H1 (cell line): Measurements from ENCODE around the gene IFT122. TPM values are rescaled to one million over a fixed set of nuclear protein-coding genes. Genes with fewer than 3 reads are reported as not detected.

ENCODE experiments used
- CTCF ChIA-PET: fragments of 300-600 bp; sonication (Branson Sonifier 250); formaldehyde crosslinking; loops from one replicate; lab custom pipeline; 2021; ENCODE audit not compliant: partially characterized antibody; lab: Charles Lee
- POLR2A ChIA-PET: fragments of 300-600 bp; sonication (Branson Sonifier 250); formaldehyde crosslinking; loops from one replicate; lab custom pipeline; 2021; ENCODE audit warnings: inconsistent platforms; ENCODE audit not compliant: partially characterized antibody; lab: Charles Lee
- DNase-seq, 2 experiments: peaks; one replicate each; pipeline versions ENCODE4 v3.0.0 to v3.0.0-alpha.2; 2010 to 2022; ENCODE audit warnings: low spot score in 2 of 2, low read depth in 1 of 2, mixed read lengths in 1 of 2
- FAIRE-seq: peaks from 2 replicates; lab custom pipeline; 2011; peaks lifted over from hg19 to GRCh38; lab: Jason Lieb, UNC
- H2AFZ ChIP-seq: 2 replicates; pipeline ENCODE4 v1.8.1; 2012; ENCODE audit warnings: low read length, inconsistent platforms
- H2AK5ac ChIP-seq: 2 replicates; pipeline ENCODE4 v1.6.1; 2013; ENCODE audit warnings: low read depth, low read length
- H2BK120ac ChIP-seq: replicated peaks from 2 replicates; pipeline ENCODE3; 2013; ENCODE audit warnings: low read depth, low read length, inconsistent platforms
- H2BK12ac ChIP-seq: 2 replicates; pipeline ENCODE4 v1.6.1; 2013; ENCODE audit warnings: low read depth, low read length
- H2BK15ac ChIP-seq: 2 replicates; pipeline ENCODE4 v1.6.1; 2013; ENCODE audit warnings: low read length
- H2BK20ac ChIP-seq: 2 replicates; pipeline ENCODE4 v1.6.1; 2013; ENCODE audit warnings: low read length
- H2BK5ac ChIP-seq: 2 replicates; pipeline ENCODE4 v1.6.1; 2013; ENCODE audit warnings: low read depth, low read length
- H3K14ac ChIP-seq: 2 replicates; pipeline ENCODE4 v1.6.1; 2013; ENCODE audit warnings: inconsistent platforms; ENCODE audit not compliant: insufficient read length
- H3K18ac ChIP-seq: 2 replicates; pipeline ENCODE4 v1.6.1; 2013; ENCODE audit warnings: low read length; ENCODE audit errors: extremely low read depth
- H3K23ac ChIP-seq: 2 replicates; pipeline ENCODE4 v1.6.1; 2013; ENCODE audit warnings: inconsistent platforms; ENCODE audit not compliant: insufficient read length
- H3K23me2 ChIP-seq: 2 replicates; pipeline ENCODE4 v1.6.1; 2013; ENCODE audit warnings: low read depth, low read length
- H3K27ac ChIP-seq: 2 replicates; pipeline ENCODE4 v1.6.1; 2011; ENCODE audit warnings: low read depth, low read length, inconsistent platforms
- H3K27me3 ChIP-seq, 4 experiments: replicated peaks in 1 of 4; 1 replicate in 1 of 4; 2 replicates in 3 of 4; pipeline versions ENCODE4 v1.6.1 to v1.8.1; 2011 to 2013; ENCODE audit warnings: low read length in 3 of 4, mild to moderate bottlenecking in 3 of 4, inconsistent platforms in 2 of 4, mixed read lengths in 2 of 4, moderate library complexity in 1 of 4; ENCODE audit not compliant: control insufficient read depth in 3 of 4, insufficient read depth in 3 of 4; ENCODE audit errors: extremely low read depth in 1 of 4
- H3K36me3 ChIP-seq, 4 experiments: 2 replicates each; pipeline versions ENCODE4 v1.6.1 to v1.8.1; 2011 to 2013; ENCODE audit warnings: mild to moderate bottlenecking in 4 of 4, low read length in 3 of 4, moderate library complexity in 2 of 4, control low read depth in 1 of 4, inconsistent platforms in 1 of 4; ENCODE audit not compliant: insufficient read depth in 4 of 4, control insufficient read depth in 2 of 4
- H3K4ac ChIP-seq: replicated peaks from 2 replicates; pipeline ENCODE3; 2013; ENCODE audit warnings: low read length, low read depth, mixed read lengths, inconsistent platforms; ENCODE audit not compliant: insufficient read length
- H3K4me1 ChIP-seq, 4 experiments: replicated peaks in 1 of 4; 1 replicate in 1 of 4; 2 replicates in 3 of 4; pipeline versions ENCODE4 v1.6.1 to v1.8.1; 2011 to 2013; ENCODE audit warnings: low read length in 3 of 4, inconsistent platforms in 2 of 4, mixed read lengths in 1 of 4; ENCODE audit not compliant: insufficient read depth in 4 of 4, control insufficient read depth in 3 of 4
- H3K4me2 ChIP-seq, 2 experiments: 2 replicates each; pipeline versions ENCODE4 v1.6.1 to v1.8.1; 2011 to 2013; ENCODE audit warnings: low read depth in 2 of 2, low read length in 2 of 2, control low read depth in 1 of 2, inconsistent platforms in 1 of 2, mild to moderate bottlenecking in 1 of 2; ENCODE audit not compliant: insufficient read depth in 1 of 2
- H3K4me3 ChIP-seq, 4 experiments: fragments of 200-600, 300-600 bp in 1 of 4; sonication (generic), shearing (Covaris generic), sonication (Bioruptor Twin) in 1 of 4; 2 replicates each; pipeline versions ENCODE4 v1.5.1 to v1.8.1; 2011 to 2016; ENCODE audit warnings: low read length in 4 of 4, low read depth in 3 of 4, control low read depth in 2 of 4, inconsistent platforms in 2 of 4, mild to moderate bottlenecking in 2 of 4, mixed read lengths in 1 of 4, moderate library complexity in 1 of 4; ENCODE audit not compliant: insufficient read depth in 2 of 4; ENCODE audit errors: extremely low read depth in 1 of 4
- H3K56ac ChIP-seq: replicated peaks from 2 replicates; pipeline ENCODE3; 2013; ENCODE audit warnings: low read depth, mild to moderate bottlenecking, mixed read lengths, low read length, inconsistent platforms; ENCODE audit not compliant: insufficient read length
- H3K79me1 ChIP-seq: 2 replicates; pipeline ENCODE4 v1.6.1; 2013; ENCODE audit warnings: low read depth, low read length, control low read depth
- H3K79me2 ChIP-seq, 2 experiments: 2 replicates each; pipeline versions ENCODE4 v1.6.1 to v1.8.1; 2012 to 2013; ENCODE audit warnings: low read length in 2 of 2, mild to moderate bottlenecking in 2 of 2, inconsistent platforms in 1 of 2; ENCODE audit not compliant: insufficient read depth in 2 of 2, control insufficient read depth in 1 of 2
- H3K9ac ChIP-seq, 4 experiments: replicated peaks in 1 of 4; 1 replicate in 1 of 4; 2 replicates in 3 of 4; pipeline versions ENCODE4 v1.6.1 to v1.8.1; 2011 to 2013; ENCODE audit warnings: low read depth in 3 of 4, low read length in 3 of 4, control low read depth in 2 of 4, mild to moderate bottlenecking in 2 of 4, moderate library complexity in 2 of 4, inconsistent platforms in 1 of 4; ENCODE audit errors: extremely low read depth in 1 of 4
- H3K9me3 ChIP-seq, 2 experiments: 2 replicates each; pipeline versions ENCODE4 v1.6.1 to v1.8.1; 2012 to 2013; ENCODE audit warnings: mild to moderate bottlenecking in 2 of 2, moderate library complexity in 2 of 2, control low read depth in 1 of 2, inconsistent platforms in 1 of 2, low read depth in 1 of 2, low read length in 1 of 2, mixed read lengths in 1 of 2; ENCODE audit not compliant: insufficient read depth in 2 of 2
- H4K20me1 ChIP-seq, 2 experiments: replicated peaks in 1 of 2; 2 replicates each; pipeline versions ENCODE3 to v1.8.1; 2011 to 2013; ENCODE audit warnings: inconsistent platforms in 2 of 2, low read length in 2 of 2, mild to moderate bottlenecking in 1 of 2; ENCODE audit not compliant: insufficient read depth in 2 of 2, control insufficient read depth in 1 of 2
- H4K5ac ChIP-seq: 2 replicates; pipeline ENCODE4 v1.6.1; 2013; ENCODE audit warnings: low read length, low read depth, mixed read lengths, inconsistent platforms; ENCODE audit not compliant: insufficient read length
- H4K8ac ChIP-seq: 2 replicates; pipeline ENCODE4 v1.8.0; 2013; ENCODE audit warnings: mild to moderate bottlenecking, moderate library complexity, low read length, inconsistent platforms; ENCODE audit not compliant: insufficient read depth; ENCODE audit errors: extremely low read depth
- H4K91ac ChIP-seq: replicated peaks from 2 replicates; pipeline ENCODE3; 2013; ENCODE audit warnings: low read length, mixed read lengths, inconsistent platforms; ENCODE audit not compliant: insufficient read length
- BCL11A ChIP-seq, 2 experiments: IDR thresholded peaks; one replicate each; pipeline ENCODE4 v1.6.1; 2011; ENCODE audit warnings: low read depth in 2 of 2, low read length in 2 of 2, mild to moderate bottlenecking in 2 of 2
- HDAC2 ChIP-seq, 2 experiments: fragments of 300-600 bp in 1 of 2; sonication (generic) in 1 of 2; IDR thresholded peaks; 2 replicates each; pipeline ENCODE4 v1.6.1; 2011 to 2012; ENCODE audit warnings: low read depth in 2 of 2, low read length in 2 of 2, mild to moderate bottlenecking in 2 of 2, moderate library complexity in 2 of 2, borderline replicate concordance in 1 of 2, inconsistent platforms in 1 of 2
- KDM1A ChIP-seq: fragments of 200-600, 300-600 bp; sonication (generic); IDR thresholded peaks from 2 replicates; pipeline ENCODE4 v1.7.1; 2016; ENCODE audit warnings: mild to moderate bottlenecking, low read length, borderline replicate concordance
- WGBS, 2 experiments: shearing (Covaris generic) in 1 of 2; methylation state at CpG; one replicate each; pipeline versions ENCODE4 v1.1.6 to v1.1.7; 2013 to 2015; ENCODE audit warnings: low lambda C conversion rate in 2 of 2, mixed read lengths in 2 of 2, inconsistent platforms in 1 of 2, low coverage in 1 of 2, missing lambda C conversion rate in 1 of 2; ENCODE audit not compliant: insufficient replicate concordance in 2 of 2, insufficient coverage in 1 of 2, insufficient read length in 1 of 2; ENCODE audit errors: extremely low coverage in 1 of 2, missing lambda C conversion rate in 1 of 2; 5-methylcytosine and 5-hydroxymethylcytosine counted together
- polyA plus RNA-seq, 7 experiments: library from polyadenylated mRNA; depleted of rRNA in 3 of 7; stranded (reverse) in 5 of 7; unstranded in 2 of 7; fragments of >200 nt in 5 of 7; fragments of 200-250 nt in 2 of 7; gene quantifications; 1 replicate in 5 of 7; 2 replicates in 1 of 7; 4 replicates in 1 of 7; pipeline versions ENCODE4 v1.2.1 to v1.2.3, GENCODE V29; 2011 to 2013; ENCODE audit warnings: missing spikeins in 2 of 7, mixed read lengths in 2 of 7
- total RNA-seq: library from RNA; stranded (reverse); fragmentation: NEBNext Ultra II Directional; extraction: Animal tissue kit (Norgen Biotek cat#: 25700); gene quantifications from 2 replicates; pipeline ENCODE4 v1.2.1, GENCODE V29; 2021

IFT122 gene
- total and polyA plus RNA-seq, 2 of the 8 experiments (the other 6 are each of a cell fraction or from before 2014, with no cell fraction given) = 23.7 to 25.1 TPM

DNA sequence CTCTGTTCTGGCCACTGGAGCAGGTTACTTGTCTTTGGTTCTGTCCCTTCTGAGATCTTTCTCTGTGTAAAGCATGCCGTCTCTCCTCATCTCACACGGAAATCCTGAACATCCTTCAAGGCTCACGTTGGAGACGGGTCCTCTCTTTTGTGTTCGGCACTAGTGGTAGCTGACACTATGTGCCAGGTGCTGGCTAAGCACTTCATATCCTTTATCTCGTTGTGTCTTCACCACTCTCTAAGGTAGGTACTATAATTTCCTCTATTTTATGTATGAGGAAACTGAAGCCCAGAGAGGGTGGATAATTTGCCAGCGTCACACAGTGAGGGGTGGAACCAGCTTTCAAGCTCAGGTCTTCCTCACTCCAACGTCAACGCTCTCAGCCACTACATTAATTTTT, 1.2 kb downstream of the IFT122 start:
- POLR2A ChIA-PET = interaction anchor here (1.0 to 4.1 kb wide), 3 partner anchors 12 to 128 kb away, joined by 3 to 61 read pairs (median 11); partner anchors contain the start of gene EFCAB12
- peak overlapping the region in 1 of 4 experiments; percentile 72; a peak in 2 of 7 replicates for H3K9ac ChIP-seq

More for the DNA sequence above, 1.2 kb downstream of the IFT122 start:
- peaks cover 1% of the 10 kb centered on the region; the same call in 1 of the 2 replicates for H3K23me2 ChIP-seq
- no peak overlapping the region for H4K5ac ChIP-seq
- TF ChIP-seq HDAC2 (IDR thresholded peaks at IDR 0.05; ENCODE audit: borderline replicate concordance in 1 of 2, low read depth in 2 of 2, low read length in 2 of 2) (no peak), KDM1A (0 out of 2 replicates have a peak, but pooled peaks have one; percentile 29), BCL11A (IDR thresholded peaks at IDR 0.05; ENCODE audit: low read depth in 2 of 2, low read length in 2 of 2) (no peak)
- TF ChIP-seq, all 59 proteins: peak for 1
- H2BK15ac ChIP-seq = no peak overlapping the region; the same call in 1 of the 2 replicates
- peak overlapping the region; percentile 76 to 95 (median 86); a peak in 6 of 8 replicates for H3K4me3 ChIP-seq
- H2BK120ac ChIP-seq = no peak overlapping the region
- peak overlapping the region; percentile 68 to 72 for H3K4me2 ChIP-seq
- no peaks in the 10 kb centered on the region for H3K9me3 ChIP-seq
- no peak for DNase-seq
- H3K27ac ChIP-seq = no peak overlapping the region
- H2AK5ac ChIP-seq = no peak overlapping the region
- H3K36me3 ChIP-seq = peaks cover 3 to 18% (median 14%) of the 10 kb centered on the region in 4 experiments
- CTCF ChIA-PET = interaction anchor here (0.9 to 1.7 kb wide), 5 partner anchors 8 to 88 kb away, joined by 3 to 4 read pairs (median 3); no protein-coding TSS in a partner anchor
- H3K23ac ChIP-seq = no peak overlapping the region
- H3K27me3 ChIP-seq = no peaks in the 10 kb centered on the region
- no peak for FAIRE-seq
- no peak overlapping the region for H2BK12ac ChIP-seq
- no peak overlapping the region for H2BK5ac ChIP-seq
- no peak overlapping the region for H3K56ac ChIP-seq
- 72% methylated on average over 9 of the region's 9 CpGs; no CpG with 5 or more reads in 1 of the 2 experiments for WGBS, 2 experiments
- H3K4me1 ChIP-seq = peaks cover 0 to 8% (median 4%) of the 10 kb centered on the region in 4 experiments; a peak in 5 of 7 replicates
- no peak overlapping the region for H3K4ac ChIP-seq
- no peak overlapping the region for H3K14ac ChIP-seq
- no peak overlapping the region for H2AFZ ChIP-seq
- H3K79me2 ChIP-seq = peaks cover 0 to 35% of the 10 kb centered on the region in 2 experiments; a peak in 3 of 4 replicates
- no peak overlapping the region for H2BK20ac ChIP-seq
- peaks cover 2% of the 10 kb centered on the region; the same call in 1 of the 2 replicates for H3K79me1 ChIP-seq
- no peak overlapping the region for H4K8ac ChIP-seq
- H3K18ac ChIP-seq = no peak overlapping the region
- H4K20me1 ChIP-seq = no peaks in the 10 kb centered on the region
- H4K91ac ChIP-seq = peak overlapping the region; percentile 39
